ENCODE results near the gene FAM24B.

FAM24B gene

GRCh38 chr10:122830273-122830964 is 49.0 kb downstream of the FAM24B start:
- Histone ChIP-seq H3K9me3 (ENCODE audit: low read length) (no peaks in the 10 kb centered on the region), H3K4me3 (ENCODE audit: low read length) (no peak overlapping the region), H3K4me1 (ENCODE audit: insufficient read depth, low read length) (no peaks in the 10 kb centered on the region), H2AFZ (ENCODE audit: low read depth, low read length) (no peak overlapping the region), H3K36me3 (ENCODE audit: insufficient read depth, low read length) (no peaks in the 10 kb centered on the region), H3K27me3 (ENCODE audit: insufficient read depth, low read length) (peaks cover 5% of the 10 kb centered on the region)

DNA sequence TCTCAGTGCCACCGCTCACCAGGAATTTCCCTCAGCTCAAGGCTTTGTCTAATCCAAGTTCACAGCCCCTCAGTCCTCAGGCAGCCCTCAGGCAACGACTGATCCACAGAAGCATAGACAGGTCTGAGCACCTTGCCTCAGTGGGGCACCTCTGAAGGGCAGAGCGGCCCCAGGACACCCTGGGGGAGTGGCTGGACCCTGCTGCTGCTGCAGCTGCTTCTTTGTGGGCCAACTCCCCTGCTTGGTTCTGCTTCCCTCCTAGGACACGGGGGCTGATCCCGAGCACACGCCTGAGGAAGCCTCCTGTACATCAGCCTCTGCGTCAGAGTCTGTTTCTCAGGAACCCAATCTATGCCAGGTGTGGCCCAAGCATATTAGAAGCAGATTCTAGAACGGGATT is 49.9 kb downstream of the FAM24B start:
- no peaks in the 10 kb centered on the region for H3K4me1 ChIP-seq (ENCODE audit: insufficient read depth, low read length)
- H3K36me3 ChIP-seq (ENCODE audit: insufficient read depth, low read length), result no peaks in the 10 kb centered on the region
- H3K4me3 ChIP-seq (ENCODE audit: low read length), result no peak overlapping the region
- no peaks in the 10 kb centered on the region for H3K9me3 ChIP-seq (ENCODE audit: low read length)
- peaks cover 5% of the 10 kb centered on the region for H3K27me3 ChIP-seq (ENCODE audit: insufficient read depth, low read length)
- H2AFZ ChIP-seq (ENCODE audit: low read depth, low read length), result no peak overlapping the region

DNA sequence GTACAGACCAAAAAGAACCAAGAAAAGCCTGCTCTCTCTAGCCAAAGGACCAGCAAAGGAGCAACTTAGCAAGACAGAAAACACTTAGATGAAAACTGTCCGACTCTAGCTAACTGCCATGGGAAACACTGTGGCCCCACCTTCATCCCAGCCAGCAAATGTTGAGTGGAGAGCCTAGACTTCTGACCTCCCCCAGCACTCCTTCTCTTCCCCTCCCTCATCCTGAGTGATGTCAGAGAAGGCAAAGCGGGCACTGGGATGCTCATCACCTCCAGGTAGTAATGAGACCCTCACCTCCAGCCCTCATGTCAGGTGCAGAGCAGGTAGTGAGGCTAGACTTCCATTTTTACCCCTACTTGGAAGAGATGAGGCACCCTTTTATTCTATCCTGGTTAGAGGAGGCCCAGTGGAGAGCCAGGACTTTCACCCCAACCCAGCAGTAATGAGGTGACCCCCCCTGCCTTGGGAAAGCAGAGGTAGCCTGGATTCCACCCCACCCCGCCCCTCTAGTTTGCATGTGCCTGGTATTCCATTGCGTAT is 50.6 kb downstream of the FAM24B start:
- no peak overlapping the region for H2AFZ ChIP-seq (ENCODE audit: low read depth, low read length)
- H3K4me1 ChIP-seq (ENCODE audit: insufficient read depth, low read length), result no peaks in the 10 kb centered on the region
- H3K27me3 ChIP-seq (ENCODE audit: insufficient read depth, low read length), result peaks cover 5% of the 10 kb centered on the region
- no peaks in the 10 kb centered on the region for H3K9me3 ChIP-seq (ENCODE audit: low read length)
- no peak overlapping the region for H3K4me3 ChIP-seq (ENCODE audit: low read length)
- H3K36me3 ChIP-seq (ENCODE audit: insufficient read depth, low read length), result no peaks in the 10 kb centered on the region

- Histone ChIP-seq H3K4me1 (ENCODE audit: insufficient read depth, low read length) (no peaks in the 10 kb centered on the region), H3K36me3 (ENCODE audit: insufficient read depth, low read length) (no peaks in the 10 kb centered on the region), H3K4me3 (ENCODE audit: low read length) (no peak overlapping the region), H3K27me3 (ENCODE audit: insufficient read depth, low read length) (peaks cover 5% of the 10 kb centered on the region), H2AFZ (ENCODE audit: low read depth, low read length) (no peak overlapping the region), H3K9me3 (ENCODE audit: low read length) (no peaks in the 10 kb centered on the region)
These were observed 52.1 kb downstream of the FAM24B start for GRCh38 chr10:122827302-122827701.

DNA sequence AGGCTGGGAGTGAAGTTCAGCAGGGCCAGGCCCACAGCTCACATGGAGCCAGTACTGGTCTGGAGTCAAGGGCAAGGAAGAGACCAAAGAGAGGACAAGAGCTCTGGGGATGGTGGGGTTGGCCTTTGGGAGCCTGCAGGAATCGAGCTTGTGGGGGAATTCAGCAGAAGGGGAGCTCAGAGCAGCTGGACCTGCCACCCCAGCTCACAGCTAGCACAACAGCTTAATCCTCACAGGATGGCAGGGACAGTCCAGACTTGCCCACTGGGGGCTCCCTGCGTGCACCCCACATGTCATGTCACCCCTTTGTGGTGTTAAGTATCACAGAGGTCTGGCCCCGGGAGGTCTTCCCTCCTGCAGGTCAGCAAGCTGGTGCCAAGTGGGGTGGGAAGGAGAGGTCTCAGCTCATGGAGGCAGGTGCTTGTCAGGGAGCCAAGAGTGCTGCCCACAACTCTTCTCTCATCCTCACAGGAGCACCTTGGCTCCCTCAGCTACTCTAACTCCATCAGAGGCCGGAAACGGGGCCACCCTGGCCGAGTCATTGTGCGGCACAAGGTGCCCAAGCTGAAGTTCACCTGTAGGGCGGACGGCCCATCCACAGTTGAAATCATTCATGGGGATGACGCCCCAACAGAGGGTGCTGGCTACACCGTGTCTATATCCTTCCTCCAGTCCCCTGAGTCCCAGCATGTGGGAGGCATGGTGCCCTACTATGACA is 56.2 kb downstream of the FAM24B start:
- H3K27me3 ChIP-seq (ENCODE audit: insufficient read depth, low read length), result peaks cover 2% of the 10 kb centered on the region
- no peak overlapping the region for H2AFZ ChIP-seq (ENCODE audit: low read depth, low read length)
- H3K4me3 ChIP-seq (ENCODE audit: low read length), result no peak overlapping the region
- no peaks in the 10 kb centered on the region for H3K4me1 ChIP-seq (ENCODE audit: insufficient read depth, low read length)
- no peaks in the 10 kb centered on the region for H3K9me3 ChIP-seq (ENCODE audit: low read length)
- no peaks in the 10 kb centered on the region for H3K36me3 ChIP-seq (ENCODE audit: insufficient read depth, low read length)

DNA sequence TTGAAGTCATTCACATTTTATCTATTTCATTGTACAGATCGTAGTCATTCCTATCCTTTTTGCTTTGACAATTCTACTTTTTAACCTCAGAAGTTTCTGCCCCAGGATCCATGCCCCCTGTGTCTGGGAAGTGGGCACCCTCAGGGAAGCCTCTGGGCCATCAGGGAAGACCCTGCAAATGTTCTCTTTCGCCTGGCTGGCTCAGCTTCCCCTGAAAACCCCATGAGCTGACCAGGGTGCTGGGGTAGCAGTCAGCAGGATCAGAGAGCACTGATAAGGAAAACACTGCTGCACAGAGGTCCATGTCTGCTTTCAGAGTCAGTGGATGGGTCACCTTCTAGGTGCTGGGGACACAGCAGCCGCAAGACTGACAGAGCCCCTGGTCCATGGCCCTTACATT is 57.6 kb downstream of the FAM24B start:
- no peak overlapping the region for H3K4me3 ChIP-seq (ENCODE audit: low read length)
- peaks cover 2% of the 10 kb centered on the region for H3K27me3 ChIP-seq (ENCODE audit: insufficient read depth, low read length)
- H3K36me3 ChIP-seq (ENCODE audit: insufficient read depth, low read length), result no peaks in the 10 kb centered on the region
- no peaks in the 10 kb centered on the region for H3K4me1 ChIP-seq (ENCODE audit: insufficient read depth, low read length)
- H3K9me3 ChIP-seq (ENCODE audit: low read length), result no peaks in the 10 kb centered on the region
- no peak overlapping the region for H2AFZ ChIP-seq (ENCODE audit: low read depth, low read length)

DNA sequence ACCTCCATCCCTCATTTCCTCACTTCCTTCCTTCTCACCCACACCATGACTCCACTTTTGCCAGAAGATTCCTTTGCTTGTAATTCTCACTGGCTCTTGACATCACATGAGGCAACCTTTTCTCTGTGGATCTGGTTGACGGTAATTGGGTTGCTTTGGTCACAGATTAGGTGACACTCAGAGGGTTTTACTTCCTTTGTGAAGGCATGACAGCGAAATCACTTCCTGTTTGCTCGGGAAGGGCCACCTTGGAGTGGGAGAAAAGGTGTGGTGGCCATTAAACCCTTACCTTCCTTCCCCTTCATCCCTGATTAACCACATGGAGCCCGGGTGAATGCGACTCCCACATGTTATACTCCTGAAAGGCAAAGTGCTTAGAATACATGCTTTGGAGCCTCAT is 63.9 kb downstream of the FAM24B start:
- no peak overlapping the region for H2AFZ ChIP-seq (ENCODE audit: low read depth, low read length)
- H3K4me1 ChIP-seq (ENCODE audit: insufficient read depth, low read length), result no peaks in the 10 kb centered on the region

DNA sequence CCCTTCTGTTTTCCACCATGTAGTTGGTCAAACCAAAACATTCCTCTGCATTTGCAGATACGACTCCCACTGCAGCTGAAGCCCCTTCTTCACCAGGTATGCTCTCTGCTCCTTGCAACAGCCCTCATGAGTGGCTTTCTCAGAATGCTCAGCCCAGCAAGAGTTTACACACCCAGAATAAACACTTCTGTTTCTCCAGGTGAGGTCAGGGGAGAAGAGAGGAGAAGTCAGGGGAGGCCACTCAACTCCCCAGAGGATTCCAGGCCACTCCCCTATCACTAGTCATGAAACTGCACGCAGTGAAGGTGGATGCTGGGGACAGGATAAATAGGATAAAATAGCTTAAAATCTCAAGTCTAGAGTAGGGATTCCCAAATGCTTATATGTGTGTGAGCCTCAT is 64.9 kb downstream of the FAM24B start:
- H3K36me3 ChIP-seq (ENCODE audit: insufficient read depth, low read length), result no peaks in the 10 kb centered on the region
- H3K27me3 ChIP-seq (ENCODE audit: insufficient read depth, low read length), result peaks cover 5% of the 10 kb centered on the region
- H3K4me1 ChIP-seq (ENCODE audit: insufficient read depth, low read length), result no peaks in the 10 kb centered on the region
- no peak overlapping the region for H2AFZ ChIP-seq (ENCODE audit: low read depth, low read length)
- no peaks in the 10 kb centered on the region for H3K9me3 ChIP-seq (ENCODE audit: low read length)
- H3K4me3 ChIP-seq (ENCODE audit: low read length), result no peak overlapping the region

More for the DNA sequence above, 63.9 kb downstream of the FAM24B start:
- no peaks in the 10 kb centered on the region for H3K36me3 ChIP-seq (ENCODE audit: insufficient read depth, low read length)
- peaks cover 5% of the 10 kb centered on the region for H3K27me3 ChIP-seq (ENCODE audit: insufficient read depth, low read length)
- no peak overlapping the region for H3K4me3 ChIP-seq (ENCODE audit: low read length)
- no peaks in the 10 kb centered on the region for H3K9me3 ChIP-seq (ENCODE audit: low read length)

GRCh38 chr10:122812751-122813150 is 66.6 kb downstream of the FAM24B start:
- no peaks in the 10 kb centered on the region for H3K9me3 ChIP-seq (ENCODE audit: low read length)
- H3K27me3 ChIP-seq (ENCODE audit: insufficient read depth, low read length), result peaks cover 3% of the 10 kb centered on the region
- H3K4me1 ChIP-seq (ENCODE audit: insufficient read depth, low read length), result no peaks in the 10 kb centered on the region
- no peak overlapping the region for H3K4me3 ChIP-seq (ENCODE audit: low read length)
- no peak overlapping the region for H2AFZ ChIP-seq (ENCODE audit: low read depth, low read length)
- H3K36me3 ChIP-seq (ENCODE audit: insufficient read depth, low read length), result no peaks in the 10 kb centered on the region

DNA sequence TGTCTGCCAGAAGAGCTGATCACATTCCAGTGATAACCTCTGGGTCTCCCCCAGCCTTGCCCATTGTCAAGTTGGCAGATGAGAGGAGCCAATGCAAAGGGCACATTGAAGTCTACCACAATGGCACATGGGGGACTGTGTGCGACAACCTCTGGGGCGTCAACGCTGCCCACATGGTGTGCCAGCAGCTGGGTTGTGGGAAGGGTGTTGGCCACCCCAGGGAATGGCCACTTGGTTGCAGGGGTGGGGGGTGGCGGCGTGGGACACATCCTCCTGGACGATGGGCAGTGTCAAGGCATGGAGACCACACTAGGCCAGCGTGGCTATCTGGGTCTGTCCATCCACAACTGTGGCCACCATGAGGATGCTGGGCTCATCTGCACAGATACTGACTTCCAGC is 77.1 kb downstream of the FAM24B start:
- Histone ChIP-seq H3K9me3 (ENCODE audit: low read length) (no peaks in the 10 kb centered on the region), H3K4me1 (ENCODE audit: insufficient read depth, low read length) (no peaks in the 10 kb centered on the region), H3K4me3 (ENCODE audit: low read length) (no peak overlapping the region), H3K36me3 (ENCODE audit: insufficient read depth, low read length) (no peaks in the 10 kb centered on the region), H3K27me3 (ENCODE audit: insufficient read depth, low read length) (peaks cover 4% of the 10 kb centered on the region), H2AFZ (ENCODE audit: low read depth, low read length) (no peak overlapping the region)

Measured in neuron (in vitro differentiated cells).